Stimulated activated CD4-positive, alpha-beta T cell treated with anti-CD3 and anti-CD28 coated beads, Interleukin-2, amount 100 ng/mL, for 48 hours (primary cell): Measurements from ENCODE around the gene CCBE1.
"Not testable (repeated sequence)": the region's sequence is repeated elsewhere in the genome, so short reads cannot be mapped to it uniquely, and the experiment has no call there.

ENCODE experiments used
- DNase-seq, 2 donors: peaks; one replicate each; pipeline ENCODE4 v3.0.0-alpha.2; 2020

CCBE1 gene

DNA sequence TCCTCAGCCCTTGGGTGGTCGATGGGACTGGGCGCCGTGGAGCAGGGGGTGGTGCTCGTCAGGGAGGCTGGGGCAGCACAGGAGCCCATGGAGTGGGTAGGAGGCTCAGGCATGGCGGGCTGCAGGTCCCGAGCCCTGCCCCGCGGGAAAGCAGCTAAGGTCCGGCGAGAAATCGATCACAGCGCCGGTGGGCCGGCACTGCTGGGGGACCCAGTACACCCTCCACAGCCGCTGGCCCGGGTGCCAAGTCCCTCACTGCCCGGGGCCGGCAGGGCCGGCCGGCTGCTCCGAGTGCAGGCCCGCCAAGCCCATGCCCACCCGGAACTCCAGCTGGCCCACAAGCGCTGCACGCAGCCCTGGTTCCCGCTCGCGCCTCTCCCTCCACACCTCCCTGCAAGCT, 16.9 kb upstream of the CCBE1 start:
- not testable (repeated sequence) for DNase-seq

DNA sequence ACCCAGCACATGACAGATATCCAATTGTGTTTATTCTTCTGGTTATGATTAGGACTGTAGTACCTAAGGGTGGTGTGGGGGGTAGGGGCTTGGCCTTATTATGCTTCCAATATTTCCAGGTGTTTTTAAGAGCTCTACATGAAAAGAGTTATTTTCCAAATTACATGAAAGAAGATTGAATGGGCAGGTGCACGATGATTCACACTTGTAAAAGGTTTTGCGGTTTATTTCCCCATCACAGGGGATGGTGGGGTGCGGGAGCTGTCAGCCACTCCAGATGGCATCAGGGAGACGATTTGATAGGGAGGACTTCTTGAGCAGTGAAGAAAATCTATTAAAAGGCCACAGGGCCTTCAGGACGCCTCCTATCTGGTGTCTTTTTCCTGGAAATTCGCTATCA, 15.1 kb upstream of the CCBE1 start:
- no peak for DNase-seq

GRCh38 chr18:59708988-59709387, 11.8 kb upstream of the CCBE1 start:
- DNase-seq, result no peak

DNA sequence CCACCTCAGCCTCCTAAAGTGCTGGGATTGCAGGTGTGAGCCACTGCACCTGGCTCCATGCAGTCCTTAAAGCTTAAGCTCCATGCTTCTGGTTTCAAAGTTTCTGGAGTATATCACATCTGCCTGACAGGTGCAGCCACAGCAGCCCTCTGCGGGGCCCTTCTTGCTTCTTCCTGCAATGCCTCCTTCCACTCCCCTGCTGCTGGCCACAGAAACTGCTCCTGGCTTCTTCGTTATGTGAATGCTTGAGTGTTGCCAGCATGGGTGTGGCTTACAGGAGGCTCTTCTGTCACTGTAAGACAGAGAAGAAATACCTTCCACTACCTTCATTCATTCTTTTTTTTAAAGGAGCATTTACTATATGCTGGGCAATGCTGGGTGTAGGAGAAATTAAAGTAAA, 10.1 kb upstream of the CCBE1 start:
- DNase-seq, result no peak

GRCh38 chr18:59706499-59706898, 9.3 kb upstream of the CCBE1 start:
- DNase-seq, result no peak

DNA sequence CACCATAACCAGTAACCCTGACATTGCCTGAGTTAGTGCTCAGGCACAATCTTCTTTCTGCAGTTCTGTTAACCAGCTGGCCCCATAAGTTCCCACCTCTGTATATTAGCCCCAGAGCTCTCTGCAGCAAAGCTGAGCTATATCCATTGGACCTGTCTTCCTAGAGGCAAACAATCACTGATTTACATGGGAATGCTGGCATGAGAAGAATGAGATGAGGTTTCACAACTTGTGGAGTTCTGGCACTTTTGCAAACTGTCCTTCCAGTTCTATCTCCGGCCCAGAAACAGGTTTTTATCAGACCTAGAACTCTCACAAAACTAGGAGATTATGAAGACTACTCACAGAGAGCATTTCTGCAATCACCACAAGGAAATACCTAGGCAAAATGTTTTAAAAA, 7.9 kb upstream of the CCBE1 start:
- DNase-seq, result no peak

GRCh38 chr18:59704146-59704545, 6.9 kb upstream of the CCBE1 start:
- DNase-seq, result no peak

- no peak for DNase-seq
Observed at GRCh38 chr18:59701272-59701671, 4.0 kb upstream of the CCBE1 start.

- DNase-seq, result no peak
Observed at GRCh38 chr18:59700535-59700967, 3.3 kb upstream of the CCBE1 start.

- no peak for DNase-seq
Observed at GRCh38 chr18:59699750-59700534, 2.7 kb upstream of the CCBE1 start.

DNA sequence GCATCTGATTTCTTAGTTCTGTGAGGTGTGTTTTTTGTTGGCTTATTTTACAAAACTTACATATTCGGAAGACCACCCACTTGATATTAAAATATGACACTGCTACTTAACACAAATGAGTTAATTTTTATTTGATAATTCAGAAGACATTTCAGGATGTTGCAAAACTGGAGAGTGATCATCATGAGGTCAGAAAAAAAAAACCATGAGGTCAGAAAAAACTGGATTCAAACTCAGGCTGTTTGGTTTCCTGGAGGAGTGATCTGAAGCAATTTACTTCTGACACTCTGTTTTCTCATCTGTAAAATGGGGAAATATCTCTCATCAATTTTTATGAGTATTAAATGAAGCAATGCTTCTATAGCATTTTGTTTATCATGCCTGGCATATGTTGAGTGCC, 1.8 kb upstream of the CCBE1 start:
- no peak for DNase-seq

DNA sequence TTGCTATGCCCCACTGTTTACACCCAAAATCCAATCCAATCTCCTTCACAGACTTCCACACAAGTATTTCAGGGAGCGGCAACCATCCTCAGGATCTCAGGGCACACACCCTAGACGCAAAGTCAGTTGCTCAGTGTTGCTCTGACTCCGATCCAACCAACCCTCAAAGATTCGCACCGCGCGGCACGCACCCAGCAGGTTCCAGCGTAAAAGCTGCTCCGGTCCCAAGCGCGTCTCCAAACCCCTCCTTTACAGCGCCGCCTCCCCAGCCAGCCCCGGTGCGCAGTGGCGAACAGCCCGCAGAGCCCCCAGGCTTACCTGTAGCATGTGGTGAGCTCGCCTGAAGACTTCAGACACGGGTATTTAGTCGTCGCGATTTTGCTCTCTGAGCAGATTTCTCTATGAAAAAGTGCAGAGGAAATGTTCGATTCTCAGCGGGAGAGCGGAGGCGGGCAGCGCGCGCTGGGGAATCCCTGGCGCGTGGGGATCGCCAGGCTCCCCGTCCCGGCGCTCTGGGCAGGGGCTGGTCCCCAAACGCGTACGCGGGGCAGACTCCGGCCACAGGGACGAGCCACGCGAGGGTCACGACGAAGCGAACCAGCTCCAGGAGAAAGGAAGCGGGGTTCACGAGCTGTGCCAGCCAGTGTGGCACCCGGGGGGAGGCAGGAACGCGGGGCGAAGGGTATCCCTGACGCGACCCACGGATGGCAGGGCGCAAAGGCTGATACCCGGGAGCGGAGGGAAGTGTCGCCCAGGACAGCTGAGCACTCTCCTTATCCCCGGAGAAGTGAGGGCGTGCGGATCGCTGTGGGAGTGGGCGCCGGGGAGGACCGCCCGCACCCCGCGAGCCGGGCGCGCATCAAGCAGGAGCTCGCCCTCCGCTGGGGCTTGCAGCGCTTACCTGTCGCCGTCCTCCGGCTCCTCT, 650 bp downstream of the CCBE1 start:
- DNase-seq, result no peak

GRCh38 chr18:59695551-59695950, 1.7 kb downstream of the CCBE1 start:
- DNase-seq, result no peak

DNA sequence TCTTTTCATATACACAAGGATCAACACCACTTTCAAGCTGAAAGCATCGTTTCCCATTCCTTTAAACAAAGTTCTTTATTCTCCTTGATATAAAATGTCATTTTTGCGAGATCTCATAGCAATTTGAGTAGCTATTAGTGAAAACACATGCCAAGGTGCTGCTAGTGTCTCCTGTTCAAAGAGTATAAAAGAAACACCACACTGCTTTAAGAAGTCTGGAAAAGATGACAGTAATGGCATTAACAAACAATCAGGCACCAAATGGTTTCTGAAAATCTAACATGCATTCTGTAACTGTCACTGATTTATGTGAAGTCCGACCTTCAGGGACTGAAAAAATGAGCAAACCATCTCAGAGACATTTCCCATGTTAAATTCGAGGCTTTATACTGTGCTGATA, 2.4 kb downstream of the CCBE1 start:
- no peak for DNase-seq

DNA sequence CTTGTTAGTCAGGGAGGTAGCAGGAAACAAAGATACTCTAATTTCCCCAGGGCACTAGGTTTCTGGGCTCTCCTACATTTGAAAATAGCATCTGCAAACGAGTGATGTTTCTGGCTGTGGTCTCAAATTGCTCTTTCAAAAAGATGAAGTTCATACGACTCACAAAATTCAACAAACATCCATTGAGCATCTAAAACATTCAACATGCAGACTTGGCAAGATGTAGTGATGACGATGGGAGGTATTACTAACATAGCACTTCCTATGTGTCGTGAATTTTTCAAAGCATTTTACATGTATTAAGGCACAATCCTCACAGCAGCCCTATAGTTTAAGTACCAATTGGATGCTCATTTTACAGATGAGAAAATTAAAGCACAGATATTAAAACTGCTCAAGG, 5.2 kb downstream of the CCBE1 start:
- DNase-seq, result no peak

DNA sequence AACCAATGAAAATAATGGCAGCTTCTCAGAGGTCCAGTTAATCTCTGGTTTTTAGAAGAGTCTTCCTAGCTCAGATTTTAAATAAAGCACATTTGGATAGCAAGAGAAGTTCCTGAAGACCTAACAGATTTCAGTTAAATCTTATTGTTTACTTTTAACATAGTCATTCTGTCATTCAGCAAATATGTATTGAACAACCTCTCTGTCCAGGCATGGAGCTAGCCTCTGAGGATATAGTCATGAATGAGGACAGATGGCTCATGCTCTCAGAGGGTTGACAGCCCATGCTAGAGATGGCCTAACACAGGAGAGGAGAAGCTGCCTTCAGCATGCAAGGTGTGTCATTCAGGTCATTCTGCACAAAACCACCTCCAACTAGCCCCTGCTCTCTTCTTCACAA, 6.2 kb downstream of the CCBE1 start:
- no peak for DNase-seq

DNA sequence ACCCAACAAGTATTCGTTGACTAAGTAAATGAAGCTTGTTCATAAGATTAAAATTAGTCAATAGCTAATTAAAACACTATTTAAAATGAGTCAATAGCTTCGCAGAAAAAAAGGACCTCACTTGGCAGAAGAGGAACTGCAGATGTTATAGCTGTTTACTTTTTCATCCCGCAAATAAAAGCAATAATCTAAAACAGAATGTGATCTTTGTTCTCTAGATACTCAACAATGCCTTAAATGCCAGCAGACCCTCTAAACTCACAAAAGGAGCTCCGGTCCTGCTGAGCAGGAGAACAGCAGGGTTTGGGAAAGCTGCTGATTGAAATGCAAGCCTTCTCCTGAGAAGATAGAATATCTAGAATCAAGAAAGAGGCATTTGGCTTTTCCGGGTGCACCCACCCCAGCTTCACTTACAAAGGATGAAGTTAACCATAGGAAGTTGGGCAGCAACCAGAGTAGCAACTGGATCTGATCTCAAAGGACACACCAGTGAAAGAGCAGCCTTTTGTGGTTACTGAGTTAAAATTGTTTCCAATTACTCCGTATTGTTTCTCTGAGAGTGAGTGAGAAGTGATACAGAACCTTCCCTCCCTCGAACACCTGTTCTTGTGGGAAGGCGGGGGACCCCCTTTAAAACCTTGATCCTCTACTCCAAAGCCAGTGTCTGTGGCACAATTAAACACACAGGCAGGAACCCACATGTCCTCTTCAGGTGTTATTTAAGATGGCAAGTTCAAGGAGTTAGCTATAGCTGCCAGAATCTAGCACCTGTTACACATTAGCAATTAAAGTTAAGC, 6.8 kb downstream of the CCBE1 start:
- DNase-seq, result no peak

DNA sequence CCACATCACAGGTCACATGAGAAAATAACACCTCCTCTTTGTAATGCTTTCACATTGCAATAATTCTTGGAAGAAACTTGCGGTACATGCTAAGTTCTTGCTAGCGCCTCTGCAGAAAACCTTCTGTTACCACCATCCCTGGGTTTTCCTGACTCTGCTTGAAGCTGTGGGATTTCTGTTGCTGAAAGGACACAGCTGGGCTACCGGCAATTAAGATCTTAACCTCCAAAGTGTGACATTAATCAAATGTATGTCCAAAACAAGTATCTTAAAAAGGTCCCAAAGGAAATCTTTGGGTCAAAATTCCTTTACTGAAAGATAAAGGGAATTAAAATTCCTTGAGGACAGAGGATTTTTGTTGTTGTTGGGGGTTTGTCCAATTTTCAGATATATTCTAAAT, 7.5 kb downstream of the CCBE1 start:
- no peak for DNase-seq

- no peak for DNase-seq
Observed at GRCh38 chr18:59686260-59686659, 11.0 kb downstream of the CCBE1 start.

- DNase-seq, result no peak
Observed at GRCh38 chr18:59685501-59685900, 11.7 kb downstream of the CCBE1 start.

DNA sequence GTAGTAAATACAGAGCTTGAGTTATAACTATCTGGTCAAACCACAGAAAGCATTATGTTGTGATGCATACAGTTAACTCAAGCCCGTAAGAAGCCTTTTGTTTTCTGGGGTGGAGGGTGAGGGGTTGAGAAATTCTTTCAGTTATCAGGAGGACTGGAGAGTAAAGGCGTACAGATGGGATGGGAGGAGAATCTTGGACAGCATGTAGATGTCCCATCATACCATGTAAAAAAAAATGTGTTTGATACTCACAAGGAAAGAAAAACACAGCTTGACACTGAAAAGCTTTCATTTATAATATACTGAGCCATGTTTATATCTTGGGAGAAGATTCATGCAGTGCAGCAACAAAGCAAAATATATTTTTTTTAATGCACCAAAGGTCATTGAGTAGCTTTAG, 12.4 kb downstream of the CCBE1 start:
- DNase-seq, result no peak

GRCh38 chr18:59681521-59682004, 15.7 kb downstream of the CCBE1 start:
- no peak for DNase-seq

DNA sequence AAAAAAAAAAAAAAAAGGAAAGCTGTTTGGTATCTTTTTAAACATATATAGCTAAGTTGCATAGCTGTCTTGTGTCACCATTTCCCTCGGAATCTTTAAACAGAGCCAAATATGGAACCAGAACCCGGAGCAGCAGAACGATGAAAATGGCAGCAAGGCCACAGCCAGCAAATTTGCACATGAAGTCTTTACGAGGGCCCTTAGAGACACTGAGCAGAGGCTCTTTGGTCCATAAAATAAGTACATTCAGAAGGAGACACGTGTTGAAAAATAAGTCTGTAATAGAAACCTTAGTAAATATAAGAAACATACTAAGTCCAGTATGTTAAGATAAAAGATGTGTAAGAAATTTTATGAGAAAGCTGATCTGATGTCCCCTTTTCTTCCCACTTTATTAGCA, 16.2 kb downstream of the CCBE1 start:
- DNase-seq, result no peak
